ENCODE data around the gene MAK. TPM values are rescaled to one million over a fixed set of nuclear protein-coding genes. Genes with fewer than 3 reads are reported as not detected.

The MAK gene
- total RNA-seq, 1 experiment from 2014 or later, result 0.07 TPM

- Mint-ChIP-seq H3K27ac (peak overlapping the region; percentile 53; the same call in 1 of the 2 replicates), H3K27me3 (ENCODE audit: low read depth) (no peaks in the 10 kb centered on the region), H3K4me3 (no peak overlapping the region), H3K4me1 (peaks cover 14% of the 10 kb centered on the region), H3K9me3 (peaks cover 8% of the 10 kb centered on the region), H3K36me3 (peaks cover 16% of the 10 kb centered on the region)
- CTCF ChIA-PET, result no interaction called here
- ATAC-seq (no peak), DNase-seq (ENCODE audit: low spot score) (no peak)
- no peak for TF ChIP-seq NR1H2 (CRISPR knock-in tag; IDR thresholded peaks at IDR 0.05)
- no peak for TF ChIP-seq ESRRA (CRISPR knock-in tag; IDR thresholded peaks at IDR 0.05; ENCODE audit: borderline replicate concordance)
- TF ChIP-seq, protein P1, sequence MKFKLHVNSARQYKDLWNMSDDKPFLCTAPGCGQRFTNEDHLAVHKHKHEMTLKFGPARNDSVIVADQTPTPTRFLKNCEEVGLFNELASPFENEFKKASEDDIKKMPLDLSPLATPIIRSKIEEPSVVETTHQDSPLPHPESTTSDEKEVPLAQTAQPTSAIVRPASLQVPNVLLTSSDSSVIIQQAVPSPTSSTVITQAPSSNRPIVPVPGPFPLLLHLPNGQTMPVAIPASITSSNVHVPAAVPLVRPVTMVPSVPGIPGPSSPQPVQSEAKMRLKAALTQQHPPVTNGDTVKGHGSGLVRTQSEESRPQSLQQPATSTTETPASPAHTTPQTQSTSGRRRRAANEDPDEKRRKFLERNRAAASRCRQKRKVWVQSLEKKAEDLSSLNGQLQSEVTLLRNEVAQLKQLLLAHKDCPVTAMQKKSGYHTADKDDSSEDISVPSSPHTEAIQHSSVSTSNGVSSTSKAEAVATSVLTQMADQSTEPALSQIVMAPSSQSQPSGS (CRISPR knock-in tag; IDR thresholded peaks at IDR 0.05; ENCODE audit: borderline replicate concordance, low read depth), result no peak
- no peak for TF ChIP-seq JUN (CRISPR knock-in tag; IDR thresholded peaks at IDR 0.05)
- TF ChIP-seq ZNF232 (CRISPR knock-in tag; IDR thresholded peaks at IDR 0.05), result no peak
- TF ChIP-seq ZNF396 (CRISPR knock-in tag; IDR thresholded peaks at IDR 0.05; ENCODE audit: borderline replicate concordance), result no peak
- TF ChIP-seq ZNF423 (CRISPR knock-in tag; IDR thresholded peaks at IDR 0.05), result no peak
- no peak for TF ChIP-seq ATF3 (CRISPR knock-in tag; conservative IDR thresholded peaks at IDR 0.05)
- TF ChIP-seq, protein P2, sequence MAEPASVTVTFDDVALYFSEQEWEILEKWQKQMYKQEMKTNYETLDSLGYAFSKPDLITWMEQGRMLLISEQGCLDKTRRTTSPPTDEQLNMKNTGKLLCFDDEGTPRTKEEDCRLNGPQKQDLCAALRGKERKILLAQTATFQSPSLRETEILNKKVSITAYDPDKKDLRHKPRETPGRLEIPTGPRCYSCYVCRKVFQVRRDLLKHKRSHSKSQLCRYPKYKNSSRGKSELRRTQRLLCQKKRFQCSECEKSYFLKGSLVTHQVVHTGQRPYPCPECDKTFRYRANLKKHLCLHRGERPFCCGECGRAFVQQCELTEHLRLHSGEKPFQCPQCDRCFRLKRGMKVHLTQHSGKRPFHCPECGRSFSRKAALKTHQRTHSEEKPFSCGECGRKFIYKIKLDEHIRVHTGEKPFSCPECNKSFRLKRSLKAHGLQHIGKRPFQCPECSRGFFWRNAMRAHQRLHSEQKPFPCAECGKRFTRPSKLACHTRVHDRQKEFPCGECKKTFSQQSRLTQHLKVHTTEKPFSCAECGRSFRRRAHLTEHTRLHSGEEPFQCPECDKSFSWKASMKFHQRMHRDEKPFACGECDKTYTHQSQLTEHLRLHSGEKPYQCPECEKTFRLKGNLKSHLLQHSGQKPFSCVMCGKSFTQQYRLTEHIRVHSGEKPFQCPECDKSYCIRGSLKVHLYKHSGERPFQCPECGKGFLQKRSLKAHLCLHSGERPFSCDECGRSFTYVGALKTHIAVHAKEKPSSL (CRISPR knock-in tag; conservative IDR thresholded peaks at IDR 0.05), result no peak
- TF ChIP-seq SMAD3 (CRISPR knock-in tag; IDR thresholded peaks at IDR 0.05; ENCODE audit: borderline replicate concordance), result no peak
- TF ChIP-seq ZBTB21 (CRISPR knock-in tag; IDR thresholded peaks at IDR 0.05; ENCODE audit: borderline replicate concordance), result no peak
- no peak for TF ChIP-seq ZBTB43 (CRISPR knock-in tag; IDR thresholded peaks at IDR 0.05)
- TF ChIP-seq ERG (CRISPR knock-in tag; IDR thresholded peaks at IDR 0.05), result no peak
- TF ChIP-seq OVOL2 (CRISPR knock-in tag; IDR thresholded peaks at IDR 0.05; ENCODE audit: borderline replicate concordance), result no peak
- no peak for TF ChIP-seq ELF4 (CRISPR knock-in tag; IDR thresholded peaks at IDR 0.05; ENCODE audit: low read depth)
- TF ChIP-seq USF2 (CRISPR knock-in tag; IDR thresholded peaks at IDR 0.05), result no peak
- TF ChIP-seq FOXK1 (CRISPR knock-in tag; IDR thresholded peaks at IDR 0.05), result no peak
- TF ChIP-seq, protein P3, sequence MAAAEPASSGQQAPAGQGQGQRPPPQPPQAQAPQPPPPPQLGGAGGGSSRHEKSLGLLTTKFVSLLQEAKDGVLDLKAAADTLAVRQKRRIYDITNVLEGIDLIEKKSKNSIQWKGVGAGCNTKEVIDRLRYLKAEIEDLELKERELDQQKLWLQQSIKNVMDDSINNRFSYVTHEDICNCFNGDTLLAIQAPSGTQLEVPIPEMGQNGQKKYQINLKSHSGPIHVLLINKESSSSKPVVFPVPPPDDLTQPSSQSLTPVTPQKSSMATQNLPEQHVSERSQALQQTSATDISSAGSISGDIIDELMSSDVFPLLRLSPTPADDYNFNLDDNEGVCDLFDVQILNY (CRISPR knock-in tag; IDR thresholded peaks at IDR 0.05), result no peak
- POLR2A ChIA-PET, result no interaction called here
Measured at GRCh38 chr6:10740061-10740460, 98.3 kb downstream of the MAK start.

Measured in WTC11 (cell line).